GM21576 (cell line): Measurements from ENCODE around the gene PERCC1.

Experiments
- ATAC-seq: cut with Tn5 transposase; IDR thresholded peaks from one replicate; pipeline ENCODE4 v1.9.1; 2021; ENCODE audit warnings: mild to moderate bottlenecking, moderate library complexity; ENCODE audit not compliant: unreplicated experiment

The PERCC1 gene

DNA sequence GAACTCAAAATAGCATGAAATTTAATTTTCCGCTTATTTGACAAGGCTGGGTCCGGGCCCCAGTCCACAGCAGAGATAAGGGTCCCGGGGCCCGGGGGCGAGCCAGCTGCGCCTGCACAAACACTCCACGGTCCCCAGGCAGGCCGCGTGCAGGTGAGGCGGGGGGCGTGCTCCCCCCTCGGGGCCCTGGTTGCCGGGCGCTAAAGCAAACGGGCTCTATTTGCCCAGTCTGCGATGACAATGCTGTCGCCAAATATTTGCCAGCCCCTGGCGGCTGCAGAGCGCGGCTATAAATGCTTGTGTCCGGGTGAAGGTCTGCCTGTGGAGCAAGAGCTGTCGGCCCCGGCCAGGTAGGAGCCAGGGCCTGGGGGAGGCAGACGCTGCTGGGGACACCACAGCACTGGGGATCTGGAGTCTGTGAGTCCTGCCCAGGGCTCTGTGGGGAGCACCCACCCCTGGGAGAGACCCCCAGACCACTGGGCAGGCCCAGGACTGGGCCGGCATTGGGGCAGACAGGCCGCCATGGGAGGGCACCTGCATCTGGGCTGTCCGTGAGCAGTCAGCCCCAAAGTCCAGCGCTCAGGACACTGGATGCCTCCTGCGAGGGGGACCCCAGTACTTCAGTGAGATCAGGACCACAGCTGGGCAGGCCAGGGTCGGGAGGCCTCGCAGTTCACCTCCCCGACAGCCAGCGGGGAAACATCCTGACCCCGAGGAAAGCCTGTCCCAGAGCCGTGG is at the start of gene PERCC1:
TSS of gene PERCC1 (plus strand) at position 320 of the 738 bp plus-strand sequence. CDS start 1,516 bp downstream, outside the sequence.
- ATAC-seq = no peak

DNA sequence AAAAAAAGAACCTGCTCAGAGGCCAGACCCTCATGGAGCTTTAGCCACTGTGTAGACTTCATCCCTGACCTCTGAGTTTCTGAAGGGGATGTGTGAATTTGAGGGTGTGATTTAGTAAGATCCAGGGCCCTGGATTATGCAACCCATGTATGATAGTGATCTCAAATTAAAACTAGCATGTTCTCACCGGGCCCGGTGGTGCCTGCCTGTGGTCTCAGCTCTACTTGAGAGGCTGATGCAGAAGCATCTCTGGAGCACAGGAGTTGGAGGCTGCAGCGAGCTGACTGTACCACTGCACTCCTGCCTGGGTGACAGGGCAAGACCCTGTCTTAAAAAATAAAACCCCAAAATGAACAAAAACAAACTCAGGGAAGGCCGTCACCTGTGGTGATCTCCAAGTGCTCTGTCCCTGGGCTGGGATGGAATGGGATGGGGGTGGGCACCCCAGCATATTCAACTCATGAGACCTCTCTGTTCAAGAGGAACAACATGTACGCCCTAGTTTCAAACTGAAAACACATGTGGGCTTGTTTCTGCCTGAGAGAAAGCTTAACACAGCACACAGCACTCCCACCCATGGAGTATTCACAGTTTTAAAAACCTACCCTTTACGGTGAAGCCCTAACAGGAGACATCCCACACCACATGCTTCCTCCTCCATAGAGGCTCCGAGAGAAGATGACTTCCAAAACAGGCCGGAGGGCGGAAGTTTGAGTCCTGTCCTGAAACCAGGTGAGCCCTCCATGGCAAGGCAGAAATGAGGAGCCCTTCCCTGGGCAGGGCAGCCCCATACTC is 49.1 kb upstream of the PERCC1 start:
- ATAC-seq = no peak

DNA sequence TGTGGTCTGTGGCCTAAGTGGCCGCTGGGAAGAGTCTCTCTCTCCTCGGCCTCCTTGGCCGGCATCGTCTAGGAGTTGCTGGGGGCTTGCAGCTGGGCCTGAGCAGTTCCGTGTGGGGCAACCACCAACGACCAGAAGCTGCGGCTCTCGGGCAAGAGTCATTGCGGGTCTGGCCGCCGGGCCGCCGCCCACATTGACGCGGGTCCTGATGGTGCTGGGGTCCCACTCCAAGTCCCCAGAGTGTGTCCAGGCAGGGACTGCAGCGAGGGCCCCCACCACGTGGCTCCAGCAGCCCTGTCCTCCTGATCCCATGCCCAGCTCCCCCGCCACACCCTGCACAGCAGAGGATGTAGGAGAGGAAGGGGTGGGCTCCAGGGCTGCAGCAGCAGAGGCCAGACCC is 47.3 kb upstream of the PERCC1 start:
- ATAC-seq = no peak

DNA sequence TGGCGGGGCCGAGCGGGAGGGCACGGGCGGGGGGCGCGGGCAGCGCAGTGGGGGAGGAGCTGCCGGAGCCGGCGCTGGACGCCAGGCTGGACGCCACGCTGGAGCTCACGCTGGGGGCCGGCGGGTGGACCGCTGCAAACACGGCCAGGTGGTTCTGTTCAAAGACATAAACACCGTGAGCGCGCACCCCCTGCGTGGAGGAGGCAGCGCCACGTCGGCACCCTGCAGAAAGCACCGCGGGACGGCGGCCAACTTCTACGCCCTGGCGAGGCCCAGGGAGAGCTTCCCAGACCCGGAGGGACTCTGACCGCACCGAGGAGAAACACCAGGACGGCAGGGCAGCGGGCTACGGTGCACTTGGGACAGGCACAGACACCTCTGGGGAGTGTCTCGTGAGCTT is 45.6 kb upstream of the PERCC1 start:
- no peak for ATAC-seq

DNA sequence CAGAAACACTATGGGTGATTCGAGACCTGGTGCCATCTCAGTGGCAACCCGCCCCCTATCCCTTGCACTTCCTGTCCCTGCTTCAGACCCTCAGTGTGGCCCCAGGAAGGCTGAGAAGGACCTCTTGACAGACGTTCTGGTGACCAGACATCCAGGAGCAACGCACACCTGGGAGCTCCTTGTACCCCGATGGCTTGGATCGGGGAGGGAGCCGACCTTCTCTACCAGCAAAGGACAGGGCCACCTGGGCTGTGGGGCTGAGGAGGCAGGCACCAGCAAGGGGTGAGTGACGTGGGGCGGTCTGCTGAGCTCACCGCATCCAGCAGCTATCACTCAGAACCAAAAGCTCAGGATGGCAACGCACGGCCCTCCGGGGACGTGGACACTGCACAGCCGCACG is 43.5 kb upstream of the PERCC1 start:
- no peak for ATAC-seq

DNA sequence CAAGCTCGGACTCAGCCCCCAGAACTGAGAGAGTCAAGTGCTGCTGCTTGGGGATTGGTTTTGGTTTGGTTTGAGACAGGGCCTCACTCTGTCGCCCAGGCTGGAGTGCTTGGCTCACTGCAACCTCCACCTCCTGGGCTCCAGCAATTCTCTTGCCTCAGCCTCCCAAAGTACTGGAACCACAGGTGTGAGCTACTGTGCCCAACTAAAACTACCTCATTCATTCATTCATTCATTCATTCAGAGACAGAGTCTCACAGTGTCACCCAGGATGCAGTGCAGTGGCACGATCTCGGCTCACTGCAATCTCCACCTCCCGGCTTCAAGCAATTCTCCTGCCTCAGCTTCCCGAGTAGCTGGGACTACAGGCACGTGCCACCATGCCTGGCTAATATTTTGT is 41.1 kb upstream of the PERCC1 start:
- ATAC-seq = no peak

DNA sequence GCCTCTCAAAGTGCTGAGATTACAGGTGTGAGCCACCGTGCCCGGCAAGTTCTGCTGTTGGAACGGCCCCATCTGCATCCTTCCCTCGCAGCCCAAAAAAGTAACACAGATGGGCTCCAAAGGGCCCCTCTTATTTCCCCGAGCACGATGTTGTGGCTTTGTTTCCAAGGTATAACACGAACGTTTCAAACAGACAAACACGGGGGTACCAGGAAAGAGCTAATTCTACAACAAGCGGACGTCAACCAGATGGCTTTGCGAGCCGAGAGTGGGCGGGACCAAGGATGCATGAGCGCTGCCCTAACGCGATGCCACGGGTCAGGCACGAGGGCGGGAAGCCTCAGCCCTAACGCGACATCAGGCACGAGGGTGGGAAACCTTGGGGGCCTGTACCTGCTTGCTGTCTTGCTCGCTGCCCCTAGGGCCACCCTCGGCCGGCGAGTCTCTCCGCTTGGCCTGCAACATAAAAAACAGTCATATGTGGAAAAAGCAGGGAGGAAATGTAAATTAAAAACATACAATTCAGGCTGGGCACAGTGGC is 40.6 kb upstream of the PERCC1 start:
- ATAC-seq = no peak

DNA sequence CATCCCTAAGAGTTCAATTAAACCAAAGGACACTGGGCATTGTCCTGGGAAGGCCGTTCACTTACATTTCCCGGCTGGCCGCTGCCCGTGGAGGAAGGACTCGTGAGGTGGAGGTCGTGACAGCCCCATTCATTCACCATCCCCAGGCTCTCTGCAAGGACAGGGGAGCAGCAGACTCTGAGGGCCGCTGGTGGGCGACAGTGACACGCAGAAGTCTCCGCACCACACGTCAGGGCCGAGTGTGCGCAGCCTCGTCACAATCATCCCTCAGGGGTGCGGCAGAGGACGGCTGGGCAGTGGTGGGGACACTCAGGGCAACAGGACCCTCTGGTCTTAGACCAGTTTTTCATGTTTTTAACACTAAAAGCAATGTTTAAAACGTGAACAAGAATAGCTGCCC is 38.1 kb upstream of the PERCC1 start:
- ATAC-seq = no peak

DNA sequence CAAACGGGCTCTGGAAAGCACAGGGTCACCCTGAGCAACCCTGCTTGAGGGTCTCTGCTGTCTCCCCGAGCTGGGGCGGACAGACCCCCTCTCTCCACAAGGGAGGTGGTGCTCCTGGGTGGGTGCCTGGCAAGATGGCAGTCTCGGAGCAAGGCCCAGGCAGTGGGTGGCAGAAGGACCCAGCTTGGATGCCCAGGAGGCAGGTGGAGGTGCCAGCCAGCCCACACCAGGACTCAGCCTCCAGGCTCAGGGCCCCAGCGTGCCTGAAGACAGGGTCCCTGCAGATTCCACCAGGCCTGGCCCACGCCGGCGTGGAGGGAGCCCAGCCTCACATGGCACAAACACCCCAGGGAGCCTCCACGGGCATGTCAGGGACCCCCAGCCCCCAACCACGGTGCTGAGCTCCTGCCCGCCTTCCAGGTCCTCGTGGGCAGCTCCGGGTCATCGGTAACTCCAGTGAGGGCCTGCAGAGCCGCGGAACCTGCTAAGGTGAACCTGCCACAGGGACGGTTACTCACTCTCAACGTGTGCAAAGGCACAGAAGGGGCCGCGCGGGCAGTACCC is 37.2 kb upstream of the PERCC1 start:
- ATAC-seq = no peak

DNA sequence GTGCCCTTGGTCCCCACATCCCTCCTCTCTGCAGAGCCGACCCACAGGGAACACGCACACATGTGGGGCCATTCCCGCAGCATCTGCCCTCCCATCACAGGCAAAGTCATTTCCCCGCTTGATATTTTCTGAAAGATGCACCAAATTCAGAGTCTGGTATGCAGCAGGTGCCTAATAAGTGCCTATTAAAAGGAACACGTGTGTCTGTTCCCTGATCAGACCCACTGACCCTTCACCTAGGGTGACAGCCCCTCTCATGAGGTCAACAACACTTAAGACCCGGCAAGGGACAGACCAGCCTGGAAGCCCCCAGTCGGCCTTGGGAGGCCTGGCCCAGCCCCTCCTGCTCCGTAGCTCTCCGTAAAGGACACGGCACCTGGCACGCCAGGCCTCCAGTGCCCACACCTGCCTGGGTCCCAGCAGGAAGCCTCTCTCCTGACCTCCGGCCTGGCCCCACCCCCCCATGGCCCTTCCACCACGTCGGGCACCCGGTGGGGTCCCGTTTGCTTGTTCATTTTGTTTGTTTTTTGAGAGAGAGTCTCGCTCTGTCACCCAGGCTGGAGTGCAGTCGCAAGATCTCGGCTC is 36.4 kb upstream of the PERCC1 start:
- ATAC-seq = no peak

DNA sequence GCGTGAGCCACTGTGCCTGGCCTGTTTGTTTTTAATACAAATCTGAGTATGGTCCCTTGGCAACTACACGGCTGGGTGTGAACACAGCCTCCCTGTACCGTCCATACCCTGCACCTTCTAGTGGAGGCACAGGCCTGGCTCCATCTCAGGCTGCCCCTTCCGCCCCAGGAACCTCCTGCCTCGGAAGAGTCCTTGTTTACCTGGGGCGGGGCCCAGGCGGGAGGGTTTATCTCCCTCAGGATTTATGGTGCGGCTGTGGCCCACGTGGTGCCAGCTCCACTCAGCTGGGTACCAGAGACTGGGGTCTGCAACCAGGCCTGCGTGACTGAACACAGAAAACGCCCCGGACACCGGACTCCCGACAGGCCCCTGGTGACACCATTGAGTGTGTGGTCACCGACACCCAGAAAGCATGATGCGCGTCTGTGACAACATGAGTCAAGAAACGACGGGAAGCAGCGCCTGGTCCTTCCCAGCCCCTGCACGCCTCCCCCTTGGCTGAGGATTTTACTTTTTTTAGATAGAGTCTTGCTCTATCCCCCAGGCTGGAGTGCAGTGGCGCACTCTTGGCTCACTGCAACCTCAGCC is 35.3 kb upstream of the PERCC1 start:
- no peak for ATAC-seq

DNA sequence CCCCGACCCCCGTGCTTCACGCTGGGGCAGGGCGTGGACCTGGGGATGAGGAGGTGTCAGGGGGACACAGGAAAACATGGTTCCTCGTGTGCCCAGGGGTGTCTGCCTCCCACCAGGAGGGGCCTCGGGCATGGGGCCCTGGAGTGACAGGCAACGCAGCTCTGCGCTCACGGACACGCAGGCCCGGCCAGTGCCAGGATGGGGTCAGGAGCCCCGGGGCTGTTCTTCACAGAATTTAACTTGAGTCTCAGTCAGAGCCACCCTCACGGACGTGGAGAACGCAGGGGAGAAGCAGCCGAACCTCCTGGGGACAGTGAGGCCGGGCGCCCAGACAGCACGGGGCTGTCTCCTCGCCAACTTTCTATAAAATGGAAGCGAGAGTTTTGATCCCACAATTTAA is 33.1 kb upstream of the PERCC1 start:
- no peak for ATAC-seq

DNA sequence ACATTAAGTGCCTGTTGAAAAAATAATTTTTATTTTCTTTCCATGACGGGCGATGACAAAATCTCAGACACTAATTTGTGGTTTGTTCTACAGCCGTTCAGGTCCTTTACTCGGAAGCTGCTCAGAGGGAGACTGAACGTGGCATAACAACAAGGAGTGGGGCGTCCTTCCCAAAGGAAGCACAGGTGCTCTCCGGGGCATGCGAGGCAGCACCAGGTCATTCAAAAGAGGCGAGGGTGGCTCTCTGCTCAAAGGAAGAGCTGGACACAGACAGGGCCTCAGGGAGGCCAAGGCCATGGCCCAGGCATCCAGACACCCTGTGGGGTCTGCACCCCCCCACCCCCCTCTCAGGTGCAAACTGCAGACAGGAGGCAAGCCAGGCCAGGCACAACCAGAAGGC is 32.5 kb upstream of the PERCC1 start:
- no peak for ATAC-seq

DNA sequence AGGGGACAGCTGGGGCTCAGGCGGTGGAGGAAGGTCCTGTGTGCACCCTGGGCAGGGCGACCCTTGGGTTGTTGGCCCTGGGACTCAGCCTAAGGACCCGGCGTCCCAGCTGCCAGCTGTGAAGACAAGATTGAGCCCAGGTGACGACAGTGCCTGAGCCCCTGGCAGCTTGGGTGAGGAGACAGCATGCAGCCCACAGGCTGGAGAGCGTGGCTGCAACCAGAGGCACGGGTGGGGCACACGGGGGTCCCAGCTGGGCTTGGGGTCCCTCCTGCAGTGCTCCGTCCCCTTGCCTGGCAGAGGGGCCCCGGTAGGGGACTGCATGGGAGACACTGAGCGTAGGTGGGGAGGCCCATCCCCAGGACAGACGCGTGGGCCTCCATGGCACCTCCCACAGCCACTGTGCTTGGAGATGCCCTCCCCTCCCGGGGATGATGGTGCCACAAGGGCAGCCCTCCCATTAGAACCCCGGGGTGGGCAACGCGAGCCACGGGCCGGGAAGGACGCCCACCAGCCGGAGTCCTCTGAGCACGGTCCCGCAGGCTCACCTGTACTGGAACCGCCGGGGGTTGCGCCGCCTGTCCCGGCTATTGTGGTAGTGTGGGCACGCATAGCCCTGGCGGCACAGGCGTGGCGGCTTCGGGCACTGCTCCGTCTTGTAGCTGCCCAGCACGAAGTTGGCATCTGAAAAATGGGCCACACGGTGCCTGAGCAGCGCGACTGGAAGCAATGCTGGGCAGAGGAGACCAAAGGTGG is 31.9 kb upstream of the PERCC1 start:
- ATAC-seq = no peak

DNA sequence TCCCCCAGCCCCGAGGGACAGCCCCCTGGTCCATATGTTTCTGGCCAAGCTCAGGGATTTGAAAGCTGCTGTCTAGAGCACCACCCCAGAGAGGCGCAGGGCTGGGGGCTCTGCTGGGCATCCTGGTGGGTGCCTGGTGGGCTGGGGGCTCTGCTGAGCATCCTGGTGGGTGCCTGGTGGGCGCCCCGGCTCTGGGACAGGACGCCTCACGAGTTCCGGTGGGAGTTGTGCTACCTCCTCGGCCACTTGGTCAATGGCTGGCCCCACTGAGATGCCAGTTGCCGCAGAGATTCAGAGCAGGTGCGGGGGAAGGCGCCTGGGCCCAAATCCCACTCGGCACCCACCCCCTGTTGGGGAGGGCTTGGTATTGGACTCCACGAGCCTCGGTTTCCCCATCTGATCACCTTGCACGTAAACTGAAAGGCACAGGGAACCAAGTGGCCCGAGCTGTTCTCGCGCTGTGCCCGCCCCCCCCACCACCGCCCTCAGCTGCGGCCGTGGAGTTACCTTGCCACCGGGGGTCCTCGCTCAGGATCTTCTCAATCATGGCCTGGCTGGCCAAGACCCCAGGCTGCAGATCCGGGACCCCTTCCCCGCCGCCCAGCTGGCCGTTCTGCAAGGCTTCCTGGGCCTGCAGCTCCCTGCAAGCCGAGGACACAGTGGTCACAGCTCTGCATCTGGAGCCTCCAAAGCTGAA is 29.7 kb upstream of the PERCC1 start:
- no peak for ATAC-seq

DNA sequence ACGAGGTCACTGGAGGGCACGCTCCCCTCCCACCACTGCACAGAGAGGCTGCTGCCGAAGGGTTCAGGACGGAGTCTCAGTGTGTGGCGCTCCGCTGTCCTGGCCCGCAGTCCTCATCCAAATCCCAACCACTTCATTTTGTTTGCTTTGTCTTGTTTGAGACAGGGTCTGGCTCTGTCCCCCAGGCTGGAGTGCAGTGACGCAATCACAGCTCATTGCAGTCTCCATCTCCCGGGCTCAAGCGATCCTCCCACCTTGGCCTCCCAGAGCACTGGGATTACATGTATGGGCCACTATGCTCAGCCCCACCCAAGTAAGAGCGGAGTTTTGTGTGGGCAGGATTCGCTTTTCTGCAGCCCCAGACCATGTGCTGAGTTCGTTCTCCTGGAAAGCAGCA is 29.1 kb upstream of the PERCC1 start:
- ATAC-seq = no peak

DNA sequence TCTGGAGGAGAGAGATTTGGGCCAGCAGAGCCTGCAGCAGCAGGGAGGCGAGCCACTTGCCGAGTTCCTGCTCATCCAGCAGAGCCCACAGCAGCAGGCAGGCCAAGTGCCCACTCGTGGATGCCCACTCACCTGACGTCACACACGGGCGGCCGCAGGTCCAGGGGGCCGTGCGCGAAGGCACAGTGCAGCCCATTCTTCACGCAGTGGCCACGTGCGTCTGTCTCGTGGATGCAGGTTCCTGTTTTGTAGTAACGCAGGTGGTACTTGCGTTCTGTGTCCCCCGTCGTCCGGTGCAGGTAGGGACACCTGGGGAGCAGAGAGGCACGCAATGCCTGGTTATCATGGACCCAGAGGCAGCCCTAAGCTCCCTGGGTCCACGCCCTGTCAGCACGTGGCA is 27.8 kb upstream of the PERCC1 start:
- ATAC-seq = no peak

DNA sequence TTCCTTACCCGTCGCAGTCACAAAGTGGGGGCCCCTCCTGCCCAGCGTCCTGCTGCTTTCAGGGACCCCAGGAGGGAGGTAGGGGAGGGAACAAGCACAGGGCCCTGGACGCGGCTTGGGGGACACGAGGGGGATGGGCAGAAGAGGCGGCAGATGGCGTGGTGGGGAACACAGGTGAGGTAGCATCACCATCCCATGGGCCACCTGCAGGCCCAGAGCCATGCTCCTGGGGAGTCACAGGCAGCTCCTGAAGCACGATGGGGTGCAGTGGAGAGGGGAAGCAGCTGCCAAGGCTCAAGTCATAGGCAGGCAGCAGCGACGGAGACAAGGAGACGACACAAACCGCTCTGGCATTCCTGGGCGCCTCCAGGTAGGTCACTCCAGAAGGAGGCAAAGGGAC is 27.1 kb upstream of the PERCC1 start:
- no peak for ATAC-seq

DNA sequence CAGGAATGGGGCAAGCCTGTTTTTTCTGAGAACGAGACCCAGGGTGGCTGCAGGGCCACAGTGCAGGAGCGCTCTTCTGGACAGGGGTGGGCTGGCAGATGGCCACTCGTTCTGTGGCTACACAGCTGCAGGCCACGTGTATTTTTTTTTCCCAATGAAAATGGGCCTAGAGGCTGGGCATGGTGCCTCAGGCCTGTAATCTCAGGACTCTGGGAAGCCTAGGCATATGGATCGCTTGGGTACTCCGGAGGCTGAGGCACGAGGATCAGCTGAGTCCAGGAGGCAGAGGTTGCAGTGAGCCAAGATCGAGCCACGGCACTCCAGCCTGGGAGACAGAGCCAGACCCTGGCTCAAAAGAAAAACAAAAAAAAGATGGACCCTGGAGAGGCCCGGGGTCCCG is 23.1 kb upstream of the PERCC1 start:
- no peak for ATAC-seq
